ENCODE data around the gene GOLT1A. TPM values are rescaled to one million over a fixed set of nuclear protein-coding genes. Genes with fewer than 3 reads are reported as not detected.

GOLT1A gene
- total RNA-seq, result not detected

DNA sequence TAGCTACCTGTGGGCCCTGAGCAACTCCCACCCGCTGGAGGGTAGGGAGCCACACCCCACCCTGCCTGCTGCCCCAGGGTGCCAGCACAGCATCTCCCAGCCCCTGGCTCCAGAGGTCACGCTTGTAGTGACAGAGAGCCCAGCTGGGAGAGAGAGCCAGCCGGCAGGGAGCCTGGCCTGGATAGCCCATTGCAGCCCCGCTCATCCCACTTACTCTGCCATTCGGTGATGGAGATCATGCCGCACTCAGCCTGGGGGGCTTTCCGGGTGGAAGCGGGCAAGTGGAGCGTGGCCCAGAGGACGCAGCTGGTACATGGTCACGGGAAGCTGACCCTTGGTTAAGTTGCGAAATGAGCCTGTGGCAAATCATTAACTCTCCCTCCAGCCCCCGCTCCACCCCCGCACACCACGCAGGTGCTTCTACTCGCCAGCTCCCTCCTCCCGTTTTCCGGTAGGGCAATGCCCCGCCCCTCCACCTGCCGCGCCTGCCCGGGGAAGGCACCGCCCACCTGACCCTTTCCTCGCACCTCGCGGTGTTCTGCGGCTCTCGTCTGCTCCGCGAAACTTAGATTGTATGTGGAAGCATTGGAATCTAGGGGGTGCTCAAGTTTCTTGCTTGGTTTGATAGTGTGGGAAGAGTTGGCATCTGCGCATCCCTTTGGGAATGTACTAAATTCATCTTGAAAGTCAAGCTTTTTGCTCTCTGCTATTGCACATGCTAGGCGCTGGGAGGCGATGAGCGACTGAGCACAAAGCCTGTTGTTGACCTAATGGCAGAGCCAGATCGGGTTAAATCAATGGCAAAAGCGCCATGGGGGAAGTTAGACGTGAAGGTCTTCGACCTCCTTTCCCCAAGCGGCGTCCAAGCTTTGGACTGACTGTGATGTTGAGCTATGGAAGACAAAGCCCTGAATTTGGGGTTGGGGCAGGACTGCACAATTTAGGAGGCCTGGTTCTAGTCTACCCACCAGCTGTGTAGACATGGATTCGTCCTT is at the start of gene GOLT1A:
TSS of gene GOLT1A (minus strand) at position 321 of the 995 bp plus-strand sequence. CDS start at position 239, 82 bp downstream.
- Histone ChIP-seq H3K27me3 (ENCODE audit: insufficient read depth, low read length) (no peaks in the 10 kb centered on the region), H3K4me1 (ENCODE audit: insufficient read depth, low read length) (peaks cover 10% of the 10 kb centered on the region), H3K9me3 (ENCODE audit: low read depth, low read length) (no peaks in the 10 kb centered on the region), H3K4me3 (ENCODE audit: low read length) (no peak within 1 kb of the TSS)

DNA sequence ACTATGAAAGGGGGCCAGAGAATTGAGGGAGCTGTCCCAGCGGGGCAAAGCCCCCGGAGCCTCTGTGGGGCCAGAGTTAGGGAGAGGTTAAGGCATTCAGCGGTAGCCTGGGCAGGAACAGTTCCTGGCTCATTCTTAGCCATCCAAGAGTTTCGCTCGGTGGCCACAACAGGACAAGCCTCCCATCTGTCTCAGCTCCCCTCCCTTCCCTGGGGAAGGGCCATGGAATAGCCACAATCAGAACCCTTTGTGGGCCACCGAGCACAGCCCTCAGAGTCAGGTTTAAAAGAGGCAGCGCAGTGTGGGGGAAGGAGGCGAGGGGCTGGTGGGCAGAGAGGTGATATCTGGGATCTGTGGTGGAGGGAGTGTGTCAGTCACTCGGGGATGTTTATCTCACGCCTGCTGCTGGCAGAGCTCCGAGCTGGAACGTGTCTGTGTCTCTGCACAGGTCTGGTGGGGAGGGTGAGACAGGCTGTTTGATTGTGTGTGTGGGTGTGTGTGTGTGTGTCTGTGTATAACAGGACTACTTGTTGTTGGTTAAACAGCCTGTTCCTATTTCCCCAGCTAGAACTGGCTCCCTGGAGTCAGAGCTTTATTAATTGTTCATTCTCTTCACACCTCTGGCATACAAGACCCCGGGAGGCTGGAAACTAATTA is 49.6 kb upstream of the GOLT1A start:
- no peaks in the 10 kb centered on the region for H3K4me1 ChIP-seq (ENCODE audit: insufficient read depth, low read length)
- H3K27me3 ChIP-seq (ENCODE audit: insufficient read depth, low read length), result no peaks in the 10 kb centered on the region
- no peak overlapping the region for H3K4me3 ChIP-seq (ENCODE audit: low read length)
- no peaks in the 10 kb centered on the region for H3K9me3 ChIP-seq (ENCODE audit: low read depth, low read length)

GRCh38 chr1:204262506-204263253 is 48.9 kb upstream of the GOLT1A start:
- Histone ChIP-seq H3K27me3 (ENCODE audit: insufficient read depth, low read length) (no peaks in the 10 kb centered on the region), H3K4me3 (ENCODE audit: low read length) (no peak overlapping the region), H3K4me1 (ENCODE audit: insufficient read depth, low read length) (no peaks in the 10 kb centered on the region), H3K9me3 (ENCODE audit: low read depth, low read length) (no peaks in the 10 kb centered on the region)

GRCh38 chr1:204261746-204262505 is 48.1 kb upstream of the GOLT1A start:
- Histone ChIP-seq H3K4me3 (ENCODE audit: low read length) (no peak overlapping the region), H3K9me3 (ENCODE audit: low read depth, low read length) (no peaks in the 10 kb centered on the region)

DNA sequence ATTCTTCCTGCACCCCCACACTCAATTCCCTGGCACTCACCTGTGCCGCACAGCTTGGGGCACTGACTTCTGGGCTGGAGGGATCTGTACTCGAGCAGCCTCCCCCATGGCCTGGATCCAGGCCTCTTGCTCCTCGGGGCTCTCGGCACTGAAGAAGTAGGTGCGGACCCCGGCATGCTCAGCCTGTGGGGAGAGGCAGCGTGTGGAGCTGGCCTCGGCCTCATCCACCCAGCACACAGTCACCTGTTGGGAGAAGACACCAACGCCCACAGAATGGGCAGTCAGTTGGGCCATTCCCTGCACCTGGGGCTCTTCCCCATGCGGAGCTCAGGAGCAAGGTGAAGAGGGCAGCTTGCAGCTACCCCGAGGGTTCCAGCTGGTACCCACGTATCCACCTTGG is 47.5 kb upstream of the GOLT1A start:
- Histone ChIP-seq H3K27me3 (ENCODE audit: insufficient read depth, low read length) (no peaks in the 10 kb centered on the region), H3K4me3 (ENCODE audit: low read length) (no peak overlapping the region), H3K9me3 (ENCODE audit: low read depth, low read length) (no peaks in the 10 kb centered on the region), H3K4me1 (ENCODE audit: insufficient read depth, low read length) (no peaks in the 10 kb centered on the region)

More at GRCh38 chr1:204261746-204262505, 48.1 kb upstream of the GOLT1A start:
- no peaks in the 10 kb centered on the region for H3K4me1 ChIP-seq (ENCODE audit: insufficient read depth, low read length)
- H3K27me3 ChIP-seq (ENCODE audit: insufficient read depth, low read length), result no peaks in the 10 kb centered on the region

DNA sequence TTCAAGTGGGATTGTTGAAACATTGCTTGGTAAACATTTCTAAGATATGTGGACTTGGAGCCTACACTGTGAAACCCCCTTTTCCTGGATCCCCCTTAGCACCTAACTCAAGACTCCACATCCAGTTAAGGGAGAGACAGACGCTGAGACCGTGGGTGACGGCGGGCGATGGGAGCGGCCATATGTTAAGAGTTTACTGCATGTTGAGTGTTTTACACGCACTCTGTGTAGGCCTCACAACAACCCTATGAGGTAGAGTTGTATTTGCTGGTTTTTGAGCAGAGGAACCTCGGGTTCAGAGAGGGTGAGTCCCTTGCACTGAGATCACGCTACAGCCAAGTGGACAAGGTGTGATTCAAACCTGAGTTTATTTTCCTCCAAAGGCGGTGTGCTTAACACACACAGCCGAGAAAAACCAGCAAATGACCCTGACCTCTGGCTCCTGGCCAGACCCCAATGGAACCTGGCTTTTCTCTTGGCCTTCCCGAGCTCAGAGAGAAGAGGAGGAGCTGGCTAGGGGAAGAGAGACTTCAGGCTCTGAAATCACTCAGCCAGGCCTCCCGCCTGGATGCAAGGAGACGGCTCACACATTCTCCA is 46.9 kb upstream of the GOLT1A start:
- Histone ChIP-seq H3K4me3 (ENCODE audit: low read length) (no peak overlapping the region), H3K9me3 (ENCODE audit: low read depth, low read length) (no peaks in the 10 kb centered on the region), H3K27me3 (ENCODE audit: insufficient read depth, low read length) (no peaks in the 10 kb centered on the region), H3K4me1 (ENCODE audit: insufficient read depth, low read length) (no peaks in the 10 kb centered on the region)

GRCh38 chr1:204259782-204260181 is 46.0 kb upstream of the GOLT1A start:
- H3K4me3 ChIP-seq (ENCODE audit: low read length), result no peak overlapping the region
- H3K4me1 ChIP-seq (ENCODE audit: insufficient read depth, low read length), result no peaks in the 10 kb centered on the region
- H3K27me3 ChIP-seq (ENCODE audit: insufficient read depth, low read length), result no peaks in the 10 kb centered on the region
- H3K9me3 ChIP-seq (ENCODE audit: low read depth, low read length), result no peaks in the 10 kb centered on the region

GRCh38 chr1:204259196-204259595 is 45.4 kb upstream of the GOLT1A start:
- Histone ChIP-seq H3K9me3 (ENCODE audit: low read depth, low read length) (no peaks in the 10 kb centered on the region), H3K4me1 (ENCODE audit: insufficient read depth, low read length) (peaks cover 3% of the 10 kb centered on the region), H3K4me3 (ENCODE audit: low read length) (no peak overlapping the region), H3K27me3 (ENCODE audit: insufficient read depth, low read length) (no peaks in the 10 kb centered on the region)

GRCh38 chr1:204258213-204259115 is 44.7 kb upstream of the GOLT1A start:
- H3K27me3 ChIP-seq (ENCODE audit: insufficient read depth, low read length), result no peaks in the 10 kb centered on the region
- H3K9me3 ChIP-seq (ENCODE audit: low read depth, low read length), result no peaks in the 10 kb centered on the region
- H3K4me1 ChIP-seq (ENCODE audit: insufficient read depth, low read length), result peaks cover 8% of the 10 kb centered on the region
- no peak overlapping the region for H3K4me3 ChIP-seq (ENCODE audit: low read length)

DNA sequence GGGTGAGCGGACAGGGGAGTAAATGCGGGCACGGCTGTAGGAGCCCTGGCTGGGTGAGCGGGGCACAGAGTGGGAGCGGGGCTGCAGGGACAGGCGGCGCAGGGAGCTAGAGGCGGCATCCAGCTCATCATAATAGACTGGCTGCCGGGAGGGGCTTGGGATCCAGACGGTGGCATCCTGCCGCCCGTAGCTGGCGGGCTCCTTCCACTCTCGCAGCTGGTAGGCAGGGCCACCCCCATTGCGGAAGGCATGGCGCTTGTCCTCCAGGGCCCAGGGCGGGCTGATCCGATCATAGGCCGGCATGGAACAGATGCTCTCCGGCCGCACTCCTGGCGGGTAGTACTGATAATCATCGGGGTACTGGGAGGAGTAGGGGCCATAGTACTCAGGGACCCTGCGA is 43.7 kb upstream of the GOLT1A start:
- Histone ChIP-seq H3K27me3 (ENCODE audit: insufficient read depth, low read length) (no peaks in the 10 kb centered on the region), H3K9me3 (ENCODE audit: low read depth, low read length) (no peaks in the 10 kb centered on the region), H3K4me3 (ENCODE audit: low read length) (no peak overlapping the region), H3K4me1 (ENCODE audit: insufficient read depth, low read length) (peaks cover 8% of the 10 kb centered on the region)

GRCh38 chr1:204256531-204256930 is 42.7 kb upstream of the GOLT1A start:
- no peak overlapping the region for H3K4me3 ChIP-seq (ENCODE audit: low read length)
- H3K27me3 ChIP-seq (ENCODE audit: insufficient read depth, low read length), result no peaks in the 10 kb centered on the region
- H3K9me3 ChIP-seq (ENCODE audit: low read depth, low read length), result no peaks in the 10 kb centered on the region
- H3K4me1 ChIP-seq (ENCODE audit: insufficient read depth, low read length), result peaks cover 8% of the 10 kb centered on the region

DNA sequence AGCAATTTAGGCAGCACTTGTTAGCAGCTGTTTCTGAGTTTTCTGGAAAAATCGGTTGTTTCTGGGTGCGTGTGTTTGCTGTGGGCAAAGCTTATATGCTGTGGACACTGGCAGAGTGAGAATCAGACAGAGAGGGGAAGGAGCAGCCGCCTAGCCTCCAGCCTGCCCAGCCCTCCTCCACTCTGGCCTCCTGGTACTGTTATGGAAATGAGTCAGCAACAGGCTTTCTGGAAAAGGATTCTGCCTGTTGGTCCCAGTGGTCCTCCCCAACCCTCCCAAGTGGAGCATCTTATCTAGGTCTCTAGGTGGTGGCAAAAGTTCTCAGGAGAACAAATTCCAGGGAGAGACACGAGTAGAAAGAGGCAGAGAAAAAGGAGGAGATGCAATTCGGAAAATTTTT is 42.2 kb upstream of the GOLT1A start:
- no peaks in the 10 kb centered on the region for H3K27me3 ChIP-seq (ENCODE audit: insufficient read depth, low read length)
- peaks cover 8% of the 10 kb centered on the region for H3K4me1 ChIP-seq (ENCODE audit: insufficient read depth, low read length)
- no peak overlapping the region for H3K4me3 ChIP-seq (ENCODE audit: low read length)
- no peaks in the 10 kb centered on the region for H3K9me3 ChIP-seq (ENCODE audit: low read depth, low read length)

DNA sequence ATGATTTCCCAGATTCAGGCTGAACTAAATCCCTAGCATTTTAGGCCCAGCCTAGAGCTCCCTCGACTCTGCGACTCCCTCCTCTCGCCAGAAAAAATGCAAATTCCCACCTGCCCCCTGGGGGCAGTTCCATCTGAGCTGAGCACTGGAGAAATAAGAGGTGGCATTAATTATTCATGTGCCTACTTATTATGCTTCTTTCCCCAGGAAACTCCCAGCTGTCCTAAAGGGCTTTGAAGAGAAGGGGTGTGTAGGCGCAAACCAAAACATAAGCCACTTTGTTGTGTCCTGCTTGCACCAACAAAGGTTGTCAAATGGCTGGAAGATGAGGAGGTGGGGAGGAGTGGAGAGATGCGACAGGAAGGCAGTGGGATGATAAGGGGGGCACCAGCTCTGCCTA is 41.4 kb upstream of the GOLT1A start:
- peaks cover 8% of the 10 kb centered on the region for H3K4me1 ChIP-seq (ENCODE audit: insufficient read depth, low read length)
- no peaks in the 10 kb centered on the region for H3K9me3 ChIP-seq (ENCODE audit: low read depth, low read length)
- H3K27me3 ChIP-seq (ENCODE audit: insufficient read depth, low read length), result no peaks in the 10 kb centered on the region
- no peak overlapping the region for H3K4me3 ChIP-seq (ENCODE audit: low read length)

All from mononuclear cell (primary cell).